Testis (tissue), 3 donors: ENCODE measurements around the gene PI4KA. TPM values are rescaled to one million over a fixed set of nuclear protein-coding genes. Genes with fewer than 3 reads are reported as not detected.
"Not testable (repeated sequence)": the region's sequence is repeated elsewhere in the genome, so short reads cannot be mapped to it uniquely, and the experiment has no call there.

Experiments
- DNase-seq: peaks from one replicate; pipeline ENCODE4 v3.0.0-alpha.2; 2019
- H3K27ac ChIP-seq, 2 donors: fragments of 200-600 bp; sonication (generic); one replicate each; pipeline ENCODE4 v1.5.1; 2019
- H3K27me3 ChIP-seq: fragments of 200-600 bp; sonication (generic); one replicate; pipeline ENCODE4 v1.5.1; 2019
- H3K36me3 ChIP-seq: fragments of 200-600 bp; sonication (generic); one replicate; pipeline ENCODE4 v1.5.1; 2017; ENCODE audit warnings: low read depth; ENCODE audit errors: missing control alignments
- H3K4me1 ChIP-seq: fragments of 200-600 bp; sonication (generic); one replicate; pipeline ENCODE4 v1.5.1; 2019
- H3K4me3 ChIP-seq, 2 donors: fragments of 200-600 bp; sonication (generic); one replicate each; pipeline ENCODE4 v1.5.1; 2017 to 2019
- H3K9me3 ChIP-seq: fragments of 200-600 bp; sonication (generic); one replicate; pipeline ENCODE4 v1.5.1; 2017
- WGBS, 2 donors: methylation state at CpG; one replicate each; pipeline ENCODE4 v1.1.5; 2018; 5-methylcytosine and 5-hydroxymethylcytosine counted together
- intact Hi-C: fragments of 100-400 bp; cut with DNase I; formaldehyde crosslinking; loops from one replicate; pipeline ENCODE4 v1.15.1; 2023; ENCODE audit warnings: low total_unique reads
- polyA plus RNA-seq: library from polyadenylated mRNA; stranded (reverse); fragments of 350-450 nt; fragmentation: Illumina TruSeq; extraction: RNeasy Lipid Tissue Mini Kit (QIAGEN cat#74804); gene quantifications from one replicate; pipeline ENCODE4 v1.2.3, GENCODE V29; 2014; ENCODE audit warnings: low read depth, low replicate concordance; ENCODE audit not compliant: insufficient read depth
- total RNA-seq, 2 donors: library from RNA; depleted of rRNA; stranded (reverse); fragments of >200 nt; gene quantifications; one replicate each; pipeline ENCODE4 v1.2.3, GENCODE V29; 2016
- TF ChIP-seq, protein P1 (sequence below), 3 experiments: fragments of 450-650 bp in 2 of 3; fragments of 200-600 bp in 1 of 3; sonication (generic) in 1 of 3; IDR thresholded peaks; one replicate each; pipeline ENCODE4 v1.5.1; 2016 to 2019; ENCODE audit warnings: antibody characterized with exemption in 3 of 3, mild to moderate bottlenecking in 2 of 3, moderate library complexity in 1 of 3

Gene PI4KA
- total and polyA plus RNA-seq, 3 donors from 2014 or later, result 124 to 196 (median 140) TPM

DNA sequence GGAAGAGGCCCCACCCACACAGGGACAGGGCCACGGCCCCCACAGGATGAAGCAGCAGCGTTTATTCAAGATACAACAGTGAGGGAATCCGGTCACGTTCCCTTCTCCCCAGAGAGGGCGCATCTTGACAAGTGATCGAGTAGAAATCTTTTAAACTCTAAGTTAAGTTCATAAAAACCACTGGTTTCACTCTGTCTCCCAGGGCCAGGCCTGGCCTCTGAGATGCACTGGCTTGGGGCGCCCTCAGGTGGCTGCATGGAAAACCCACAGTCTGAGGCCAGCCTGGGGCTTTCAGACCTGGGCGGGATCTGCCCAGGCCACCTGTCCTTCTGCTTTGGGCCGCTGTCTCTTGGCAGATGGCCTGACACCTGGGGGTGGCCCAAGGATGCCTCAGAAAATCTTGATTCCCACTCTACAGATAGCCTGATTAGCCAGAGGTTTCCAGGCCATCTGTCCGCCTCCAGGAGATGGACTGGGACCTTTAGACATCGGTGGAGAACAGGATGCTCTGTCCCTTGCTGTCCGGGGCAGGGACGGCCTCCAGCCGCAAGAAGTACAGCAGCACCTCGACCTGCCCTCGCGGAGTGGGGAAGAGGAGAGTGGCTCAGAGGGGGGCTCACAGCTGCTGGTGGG, 161.0 kb downstream of the PI4KA start:
- intact Hi-C loops, H3K27me3 ChIP-seq, H3K4me1 ChIP-seq, H3K36me3 ChIP-seq, H3K4me3 ChIP-seq, H3K9me3 ChIP-seq: not testable (repeated sequence)
- DNase-seq, result peak; percentile 30
- 35 to 41% methylated on average over 6 to 7 of the region's 17 CpGs for WGBS, 2 donors
- TF ChIP-seq, protein P1, sequence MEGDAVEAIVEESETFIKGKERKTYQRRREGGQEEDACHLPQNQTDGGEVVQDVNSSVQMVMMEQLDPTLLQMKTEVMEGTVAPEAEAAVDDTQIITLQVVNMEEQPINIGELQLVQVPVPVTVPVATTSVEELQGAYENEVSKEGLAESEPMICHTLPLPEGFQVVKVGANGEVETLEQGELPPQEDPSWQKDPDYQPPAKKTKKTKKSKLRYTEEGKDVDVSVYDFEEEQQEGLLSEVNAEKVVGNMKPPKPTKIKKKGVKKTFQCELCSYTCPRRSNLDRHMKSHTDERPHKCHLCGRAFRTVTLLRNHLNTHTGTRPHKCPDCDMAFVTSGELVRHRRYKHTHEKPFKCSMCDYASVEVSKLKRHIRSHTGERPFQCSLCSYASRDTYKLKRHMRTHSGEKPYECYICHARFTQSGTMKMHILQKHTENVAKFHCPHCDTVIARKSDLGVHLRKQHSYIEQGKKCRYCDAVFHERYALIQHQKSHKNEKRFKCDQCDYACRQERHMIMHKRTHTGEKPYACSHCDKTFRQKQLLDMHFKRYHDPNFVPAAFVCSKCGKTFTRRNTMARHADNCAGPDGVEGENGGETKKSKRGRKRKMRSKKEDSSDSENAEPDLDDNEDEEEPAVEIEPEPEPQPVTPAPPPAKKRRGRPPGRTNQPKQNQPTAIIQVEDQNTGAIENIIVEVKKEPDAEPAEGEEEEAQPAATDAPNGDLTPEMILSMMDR (IDR thresholded peaks at IDR 0.05), result peak in 1 of 3 experiments; percentile 83
- H3K27ac ChIP-seq, result peak overlapping the region in 1 of 2 donors; percentile 14

DNA sequence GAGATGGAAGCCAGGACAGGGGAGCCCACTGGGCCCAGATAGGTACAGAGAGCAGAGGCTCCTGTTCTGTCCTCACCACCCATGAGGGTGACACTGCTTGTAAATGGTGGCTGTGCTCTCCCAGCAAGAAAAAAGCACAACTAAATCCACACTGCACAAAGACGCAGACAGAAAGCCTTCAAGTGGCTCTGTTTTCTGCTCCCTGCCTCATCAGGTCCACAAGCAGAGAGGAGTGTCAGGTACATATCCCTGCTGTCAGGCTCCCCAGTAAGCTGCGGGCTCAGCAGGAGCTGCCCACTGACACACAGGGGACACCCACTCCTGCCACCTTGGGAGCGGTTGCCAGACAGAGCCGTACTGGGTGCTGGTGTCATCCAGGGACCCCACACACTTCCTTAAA, 162.6 kb downstream of the PI4KA start:
- DNase-seq, H3K9me3 ChIP-seq, intact Hi-C loops, H3K4me3 ChIP-seq, H3K27me3 ChIP-seq, H3K4me1 ChIP-seq, H3K36me3 ChIP-seq, H3K27ac ChIP-seq: not testable (repeated sequence)
- WGBS, 2 donors, result 40 to 71% methylated on average over 1 to 4 of the region's 4 CpGs

DNA sequence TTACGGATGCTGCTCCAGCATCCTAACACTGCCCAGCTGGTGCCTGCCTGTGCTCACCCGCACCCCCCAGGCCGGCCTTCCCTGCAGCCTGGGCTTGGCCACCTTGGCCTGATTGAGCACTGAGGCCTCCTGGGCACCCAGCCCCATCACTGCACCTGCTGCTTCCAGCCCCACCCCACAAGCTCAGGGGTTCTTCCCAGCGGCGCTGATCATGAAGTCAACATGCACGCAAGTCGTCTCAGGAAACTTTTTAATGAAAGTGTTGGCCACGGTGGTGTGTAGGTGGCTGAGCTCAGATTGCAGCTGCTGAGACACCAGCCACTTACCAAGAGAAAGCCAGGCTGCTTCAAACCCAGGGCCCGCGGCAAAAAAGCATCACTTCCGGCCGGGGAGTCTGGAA, 163.4 kb downstream of the PI4KA start:
- H3K9me3 ChIP-seq, H3K4me3 ChIP-seq, H3K27me3 ChIP-seq, DNase-seq, H3K4me1 ChIP-seq, H3K36me3 ChIP-seq, intact Hi-C loops, H3K27ac ChIP-seq: not testable (repeated sequence)
- WGBS, 2 donors, result 87% methylated on average over 10 of the region's 12 CpGs; no CpG with 5 or more reads in 1 of the 2 donors

DNA sequence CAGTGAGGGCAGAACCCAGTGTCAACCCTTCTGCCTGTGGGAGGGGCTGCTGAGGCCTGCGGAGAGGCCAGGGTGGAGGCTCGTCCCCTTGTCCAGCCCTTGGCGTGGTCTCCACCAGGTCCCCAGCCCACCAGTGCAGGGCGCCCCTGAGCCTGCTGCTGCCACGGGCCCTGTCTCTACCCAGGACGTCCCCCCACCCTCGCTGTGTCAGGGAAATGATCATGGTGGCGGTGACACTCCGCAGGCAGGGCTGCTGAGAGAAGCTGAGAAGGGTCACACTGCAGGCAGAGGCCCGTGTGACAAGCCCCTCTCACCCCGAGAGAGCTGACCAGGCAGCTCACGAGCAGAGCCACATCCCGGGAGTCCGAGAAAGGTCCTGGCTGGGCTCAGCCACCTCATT, 164.4 kb downstream of the PI4KA start:
- H3K27ac ChIP-seq, H3K4me3 ChIP-seq, H3K36me3 ChIP-seq, H3K9me3 ChIP-seq, DNase-seq, H3K27me3 ChIP-seq, H3K4me1 ChIP-seq, intact Hi-C loops: not testable (repeated sequence)
- 100% methylated on average over 1 of the region's 14 CpGs; no CpG with 5 or more reads in 1 of the 2 donors for WGBS, 2 donors

DNA sequence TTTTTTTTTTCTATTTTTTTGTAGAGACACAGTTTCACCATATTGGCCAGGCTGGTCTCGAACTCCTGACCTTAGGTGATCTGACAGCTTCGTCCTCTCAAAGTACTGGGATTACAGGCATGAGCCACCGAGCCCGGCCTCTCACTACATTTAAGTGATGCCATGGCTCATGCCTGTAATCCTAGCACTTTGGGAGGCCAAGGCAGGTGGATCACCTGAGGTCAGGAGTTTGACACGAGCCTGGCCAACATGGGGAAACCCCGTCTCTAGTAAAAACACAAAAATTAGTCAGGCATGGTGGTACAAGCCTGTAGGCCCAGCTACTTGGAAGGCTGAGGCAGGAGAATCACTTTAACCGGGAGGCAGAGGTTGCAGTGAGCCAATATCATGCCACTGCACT, 165.7 kb downstream of the PI4KA start:
- intact Hi-C loops, H3K9me3 ChIP-seq, H3K27ac ChIP-seq, H3K4me1 ChIP-seq, DNase-seq, H3K4me3 ChIP-seq, H3K36me3 ChIP-seq, H3K27me3 ChIP-seq: not testable (repeated sequence)
- WGBS, 2 donors, result 97 to 100% methylated on average over 3 to 7 of the region's 7 CpGs

DNA sequence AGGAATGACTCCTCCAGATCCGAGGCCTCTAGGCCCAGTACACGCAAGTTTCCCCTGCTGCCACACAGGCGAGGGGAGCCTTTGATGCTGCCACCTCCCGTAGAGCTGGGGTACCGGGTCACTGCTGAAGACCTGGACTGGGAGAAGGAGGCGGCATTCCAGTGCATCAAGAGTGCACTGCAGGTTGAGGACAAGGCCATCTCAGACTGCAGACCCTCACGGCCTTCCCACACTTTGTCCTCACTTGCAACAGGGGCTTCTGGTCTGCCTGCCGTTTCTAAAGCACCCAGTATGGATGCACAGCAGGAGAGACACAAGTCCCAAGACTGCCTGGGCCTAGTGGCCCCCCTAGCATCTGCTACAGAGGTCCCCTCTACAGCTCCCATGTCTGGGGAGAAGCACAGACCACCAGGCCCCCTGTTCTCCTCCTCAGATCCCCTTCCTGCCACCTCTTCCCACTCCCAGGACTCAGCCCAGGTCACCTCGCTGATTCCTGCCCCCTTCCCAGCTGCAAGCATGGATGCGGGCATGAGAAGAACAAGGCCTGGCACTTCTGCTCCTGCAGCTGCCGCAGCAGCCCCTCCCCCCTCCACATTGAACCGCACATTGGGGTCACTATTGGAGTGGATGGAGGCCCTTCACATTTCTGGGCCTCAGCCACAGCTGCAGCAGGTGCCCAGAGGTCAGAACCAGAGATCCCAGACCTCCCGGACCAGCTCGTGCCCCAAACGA, 167.9 kb downstream of the PI4KA start:
- DNase-seq, H3K27me3 ChIP-seq, H3K9me3 ChIP-seq, intact Hi-C loops, H3K4me1 ChIP-seq, H3K27ac ChIP-seq, H3K36me3 ChIP-seq, H3K4me3 ChIP-seq: not testable (repeated sequence)
- WGBS, 2 donors, result 89 to 94% methylated on average over 6 to 15 of the region's 15 CpGs

DNA sequence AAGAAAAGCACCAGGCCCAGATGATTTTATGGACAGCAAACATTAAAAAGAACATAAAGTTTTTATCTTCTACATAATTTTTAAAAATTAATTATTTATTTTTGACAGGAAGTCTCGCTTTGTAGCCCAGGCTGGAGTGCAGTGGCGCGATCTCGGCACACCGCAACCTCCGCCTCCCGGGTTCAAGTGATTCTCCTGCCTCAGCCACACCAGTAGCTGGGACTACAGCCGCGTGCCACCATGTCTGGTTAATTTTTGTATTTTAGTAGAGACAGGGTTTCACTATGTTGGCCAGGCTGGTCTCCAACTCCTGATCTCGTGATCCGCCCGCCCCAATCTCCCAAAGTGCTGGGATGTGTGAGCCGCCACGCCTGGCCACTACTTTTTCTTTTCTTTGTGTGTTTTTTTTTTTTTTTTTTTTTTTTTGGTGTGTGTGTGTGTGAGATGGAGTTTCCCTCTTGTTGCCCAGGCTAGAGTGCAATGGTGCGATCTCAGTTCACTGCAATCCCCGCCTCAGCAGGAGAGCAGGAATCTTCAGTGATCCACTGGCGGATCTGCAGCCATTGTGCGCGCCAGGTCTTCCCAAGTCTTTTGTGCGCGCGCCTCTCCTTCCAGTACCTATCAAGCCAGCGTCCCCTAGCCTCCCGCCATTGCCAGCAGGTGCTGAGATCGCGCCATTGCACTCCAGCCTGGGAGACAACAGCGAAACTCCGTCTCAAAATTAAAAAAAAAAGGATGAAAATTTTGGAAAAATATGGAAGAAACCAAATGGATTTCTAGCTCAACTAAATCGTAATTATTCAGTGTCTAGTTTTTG, 171.0 kb downstream of the PI4KA start:
- 66 to 80% methylated on average over 29 of the region's 29 CpGs for WGBS, 2 donors
- DNase-seq, H3K36me3 ChIP-seq, H3K4me3 ChIP-seq, H3K4me1 ChIP-seq, intact Hi-C loops, H3K9me3 ChIP-seq, H3K27me3 ChIP-seq, H3K27ac ChIP-seq: not testable (repeated sequence)

DNA sequence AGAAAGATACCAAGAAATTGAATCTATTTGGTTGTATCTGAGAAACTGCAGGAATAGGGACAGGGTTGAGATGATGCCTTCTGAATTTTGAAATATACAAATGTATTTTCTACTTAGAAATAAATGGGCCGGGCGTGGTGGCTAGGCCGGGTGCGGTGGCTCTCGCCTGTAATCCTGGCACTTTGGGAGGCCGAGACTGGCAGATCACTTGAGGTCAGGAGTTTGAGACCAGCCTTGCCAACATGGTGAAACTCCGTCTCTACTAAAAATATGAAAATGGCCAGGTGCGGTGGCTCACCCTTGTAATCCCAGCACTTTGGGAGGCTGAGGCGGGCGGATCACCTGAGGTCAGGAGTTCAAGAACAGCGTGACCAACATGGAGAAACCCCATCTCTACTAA, 172.8 kb downstream of the PI4KA start:
- H3K27me3 ChIP-seq, DNase-seq, H3K9me3 ChIP-seq, H3K4me1 ChIP-seq, H3K27ac ChIP-seq, intact Hi-C loops, H3K36me3 ChIP-seq, H3K4me3 ChIP-seq: not testable (repeated sequence)
- WGBS, 2 donors, result 82 to 91% methylated on average over 11 of the region's 11 CpGs

DNA sequence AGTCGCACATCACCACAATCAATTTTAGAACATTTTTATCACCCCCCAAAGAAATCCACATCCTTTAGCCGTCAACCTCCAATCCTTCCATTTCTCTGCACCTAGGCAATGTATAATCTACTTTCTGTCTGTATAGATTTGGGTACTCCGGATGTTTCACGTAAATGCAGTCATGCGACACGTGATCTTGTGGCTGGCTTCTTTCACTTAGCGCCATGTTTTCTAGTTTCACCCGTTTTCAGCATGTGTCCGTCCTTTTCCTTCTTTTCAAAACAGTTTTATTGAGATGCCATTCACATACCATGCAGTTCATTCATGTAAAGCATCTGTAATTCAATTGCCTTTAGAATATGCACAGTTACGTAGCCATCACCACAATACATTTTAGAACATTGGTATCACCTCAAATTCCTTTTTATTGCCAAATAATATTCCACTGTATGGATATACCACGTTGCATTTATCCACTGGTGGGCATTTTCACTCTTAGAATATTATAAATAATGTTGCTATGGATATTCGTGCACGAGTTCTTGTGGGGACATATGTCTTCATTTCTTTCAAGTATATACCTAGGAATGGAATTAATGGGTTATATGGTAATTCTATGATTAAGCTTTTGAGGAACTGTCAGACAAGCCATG, 179.7 kb downstream of the PI4KA start:
- H3K27ac ChIP-seq, DNase-seq, H3K27me3 ChIP-seq, intact Hi-C loops, H3K4me3 ChIP-seq, H3K4me1 ChIP-seq, H3K36me3 ChIP-seq, H3K9me3 ChIP-seq: not testable (repeated sequence)
- 84 to 90% methylated on average over 10 to 13 of the region's 13 CpGs for WGBS, 2 donors
